GM12878 (cell line): ENCODE data around the gene PRCC. TPM values are rescaled to one million over a fixed set of nuclear protein-coding genes. Genes with fewer than 3 reads are reported as not detected.

Experiments used
- ATAC-seq: fragments of 200-7000 bp; cut with Tn5 transposase; 3 replicates; pipeline ENCODE4 v1.9.1; 2020; ENCODE audit warnings: mild to moderate bottlenecking, moderate library complexity
- BruUV-seq: library from RNA; stranded (reverse); fragments of 400-500 nt; replicated peaks from 2 replicates; lab custom pipeline; 2021; lab: Mats Ljungman, UMichigan
- CTCF ChIA-PET: fragments of 300-600 bp; sonication (Branson Sonifier 250); formaldehyde crosslinking; extraction: SDS; loops from one replicate; lab custom pipeline; 2021; ENCODE audit warnings: inconsistent platforms; lab: Yijun Ruan, JAX
- POLR2A ChIA-PET: fragments of 350-600 bp; formaldehyde crosslinking; extraction: SDS; loops from one replicate; lab custom pipeline; 2021; ENCODE audit warnings: inconsistent platforms; lab: Charles Lee
- RAD21 ChIA-PET: fragments of 300-600 bp; sonication (Branson Sonifier 250); formaldehyde crosslinking; loops from one replicate; lab custom pipeline; 2023; ENCODE audit warnings: antibody characterized with exemption; ENCODE audit not compliant: unreplicated experiment; lab: Charles Lee
- SMC1A ChIA-PET: fragments of 300-600 bp; sonication (Branson Sonifier 250); formaldehyde crosslinking; loops from one replicate; lab custom pipeline; 2023; ENCODE audit not compliant: unreplicated experiment, uncharacterized antibody; lab: Charles Lee
- DNase-seq: peaks from one replicate; pipeline ENCODE4 v3.0.0-alpha.2; 2011; ENCODE audit warnings: low read depth, low spot score
- FAIRE-seq: peaks from 3 replicates; lab custom pipeline; 2011; peaks lifted over from hg19 to GRCh38; lab: Jason Lieb, UNC
- H2AFZ ChIP-seq: 2 replicates; pipeline ENCODE4 v1.6.0; 2011; ENCODE audit warnings: low read depth, low read length, control low read depth; ENCODE audit not compliant: control insufficient read depth
- H3K27ac ChIP-seq: 2 replicates; pipeline ENCODE4 v1.5.1; 2011; ENCODE audit warnings: control low read depth; ENCODE audit not compliant: control insufficient read depth, insufficient read depth
- H3K27me3 ChIP-seq, 2 experiments: replicated peaks in 1 of 2; 2 replicates each; pipeline versions ENCODE4 v1.6.0 to v1.6.1; 2011; ENCODE audit warnings: low read length in 1 of 2; ENCODE audit not compliant: control insufficient read depth in 2 of 2, insufficient read depth in 2 of 2
- H3K36me3 ChIP-seq, 2 experiments: 2 replicates each; pipeline ENCODE4 v1.5.1; 2011; ENCODE audit warnings: low read length in 1 of 2; ENCODE audit not compliant: control insufficient read depth in 2 of 2, insufficient read depth in 2 of 2
- H3K4me1 ChIP-seq: 2 replicates; pipeline ENCODE4 v1.6.1; 2011; ENCODE audit warnings: mild to moderate bottlenecking, low read length, moderate library complexity, mixed read lengths; ENCODE audit not compliant: control insufficient read depth, insufficient read depth
- H3K4me2 ChIP-seq: 2 replicates; pipeline ENCODE4 v1.6.0; 2011; ENCODE audit warnings: control low read depth; ENCODE audit not compliant: control insufficient read depth, insufficient read depth
- H3K4me3 ChIP-seq: fragments of 200-600 bp; sonication (generic); 2 replicates; pipeline ENCODE4 v1.5.1; 2016
- H3K79me2 ChIP-seq: 2 replicates; pipeline ENCODE4 v1.6.0; 2011; ENCODE audit warnings: low read length; ENCODE audit not compliant: control insufficient read depth, insufficient read depth
- H3K9ac ChIP-seq: 2 replicates; pipeline ENCODE4 v1.8.0; 2011; ENCODE audit warnings: low read length, control low read depth, mixed read lengths; ENCODE audit not compliant: control insufficient read depth, insufficient read depth
- H3K9me3 ChIP-seq: replicated peaks from 3 replicates; pipeline ENCODE4 v1.5.1; 2011; ENCODE audit warnings: mild to moderate bottlenecking, low read length; ENCODE audit not compliant: control insufficient read depth, insufficient read depth
- H4K20me1 ChIP-seq: 2 replicates; pipeline ENCODE4 v1.6.0; 2011; ENCODE audit not compliant: control insufficient read depth, insufficient read depth
- CBFB ChIP-seq: IDR thresholded peaks from 2 replicates; pipeline ENCODE4 v1.6.1; 2016; ENCODE audit warnings: antibody characterized with exemption, low read depth
- RUNX3 ChIP-seq: IDR thresholded peaks from 2 replicates; pipeline ENCODE4 v1.6.1; 2012; ENCODE audit warnings: low read length, inconsistent platforms
- SPI1 ChIP-seq: IDR thresholded peaks from 2 replicates; pipeline ENCODE4 v1.6.1; 2011; ENCODE audit warnings: low read depth, mild to moderate bottlenecking, low read length, moderate library complexity, borderline replicate concordance; ENCODE audit not compliant: insufficient read depth
- TCF7 ChIP-seq: IDR thresholded peaks from 2 replicates; pipeline ENCODE4 v1.6.1; 2014; ENCODE audit warnings: antibody characterized with exemption, borderline replicate concordance
- WGBS: methylation state at CpG from one replicate; pipeline ENCODE4 v1.1.6; 2016; ENCODE audit warnings: low lambda C conversion rate; ENCODE audit not compliant: insufficient replicate concordance, insufficient coverage; ENCODE audit errors: missing lambda C conversion rate; 5-methylcytosine and 5-hydroxymethylcytosine counted together
- in situ Hi-C: fragments of 300-500 bp; cut with MboI; formaldehyde crosslinking; loops from 9 replicates; pipeline ENCODE4 v1.14.3; 2018; ENCODE audit warnings: mixed read lengths
- intact Hi-C: fragments of 100-400 bp; cut with micrococcal nuclease; formaldehyde crosslinking; loops from one replicate; pipeline ENCODE4 v1.14.2; 2022; ENCODE audit not compliant: unreplicated experiment
- polyA plus RNA-seq, 11 experiments: library from polyadenylated mRNA; depleted of rRNA in 4 of 11; unstranded in 6 of 11; stranded (reverse) in 5 of 11; fragments of >200 nt; fragmentation: Nextera tagmentation in 4 of 11; fragmentation: Illumina TruSeq in 1 of 11; extraction: Ambion mirVana in 4 of 11; extraction: Trizol in 1 of 11; gene quantifications; 1 replicate in 1 of 11; 2 replicates in 10 of 11; pipeline versions ENCODE4 v1.2.1 to v1.2.3, GENCODE V29; 2011 to 2016; ENCODE audit warnings: inconsistent platforms in 2 of 11, missing spikeins in 2 of 11, low read depth in 1 of 11
- total RNA-seq, 4 experiments: library from RNA; depleted of rRNA in 3 of 4; stranded (reverse); fragments of >200 nt in 3 of 4; fragmentation: Illumina TruSeq in 1 of 4; extraction: Trizol in 1 of 4; gene quantifications; 2 replicates each; pipeline versions ENCODE4 v1.2.1 to v1.2.3, GENCODE V29; 2013 to 2021
- TF ChIP-seq, protein P1 (sequence below): fragments of 450-650 bp; IDR thresholded peaks from 2 replicates; pipeline ENCODE4 v1.6.1; 2017; ENCODE audit warnings: low read depth, mild to moderate bottlenecking, moderate library complexity
- TF ChIP-seq, protein P2 (sequence below), 3 experiments: IDR thresholded peaks in 2 of 3; conservative IDR thresholded peaks in 1 of 3; 2 replicates each; pipeline ENCODE4 v1.5.1; 2011; ENCODE audit warnings: low read depth in 3 of 3, low read length in 3 of 3, mild to moderate bottlenecking in 3 of 3, control low read depth in 2 of 3, moderate library complexity in 2 of 3, inconsistent platforms in 1 of 3, mixed read lengths in 1 of 3; ENCODE audit not compliant: control insufficient read depth in 2 of 3, insufficient read depth in 1 of 3; ENCODE audit errors: extremely low read depth in 1 of 3

The PRCC gene
- total and polyA plus RNA-seq, 10 of the 15 experiments (the other 5 are each of a cell fraction or from before 2014, with no cell fraction given) = 23.8 to 132 (median 63.1) TPM

DNA sequence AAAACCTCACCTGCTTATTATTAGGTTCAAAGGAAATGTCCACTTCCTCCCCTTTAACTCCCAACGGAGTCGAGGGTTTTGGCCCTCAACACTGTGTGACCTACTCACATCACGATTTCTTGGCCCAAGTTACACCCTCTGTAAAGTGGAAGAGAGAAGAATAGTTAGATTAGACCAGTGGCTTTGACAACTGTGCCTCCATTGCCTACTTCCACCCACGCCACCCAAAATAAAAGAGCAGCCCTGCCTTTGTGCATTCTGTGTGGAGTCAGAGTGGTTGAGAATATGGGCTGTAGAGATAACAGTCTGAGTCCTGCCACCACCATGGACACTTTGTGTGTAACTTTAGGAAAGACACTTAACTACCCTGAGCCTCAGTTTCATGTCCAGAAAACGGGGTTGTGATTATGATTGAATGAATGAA, 11.8 kb upstream of the PRCC start:
- ChIA-PET SMC1A (interaction anchor here (1.2 to 2.9 kb wide), 2 partner anchors 11 to 29 kb away, joined by 3 to 16 read pairs; no protein-coding TSS in a partner anchor), CTCF (interaction anchor here (1.3 to 4.3 kb wide), 5 partner anchors 10 to 65 kb away, joined by 5 to 19 read pairs (median 14); partner anchors contain the start of gene PRCC), RAD21 (interaction anchor here (1.0 kb wide), 1 partner anchor 29 kb away, joined by 3 read pairs; no protein-coding TSS in a partner anchor)
- Histone ChIP-seq H3K9me3 (no peaks in the 10 kb centered on the region), H3K4me3 (no peak overlapping the region), H3K27me3 (no peaks in the 10 kb centered on the region), H3K27ac (no peak overlapping the region), H3K9ac (no peak overlapping the region)
- WGBS = 22% methylated on average over 5 of the region's 5 CpGs
- no TSS peak for BruUV-seq
- in situ Hi-C loops = no loop called here
- FAIRE-seq (no peak), DNase-seq (no peak)
- peak; percentile 48; the same call in 1 of the 2 replicates for TF ChIP-seq SPI1
- TF ChIP-seq, protein P1, sequence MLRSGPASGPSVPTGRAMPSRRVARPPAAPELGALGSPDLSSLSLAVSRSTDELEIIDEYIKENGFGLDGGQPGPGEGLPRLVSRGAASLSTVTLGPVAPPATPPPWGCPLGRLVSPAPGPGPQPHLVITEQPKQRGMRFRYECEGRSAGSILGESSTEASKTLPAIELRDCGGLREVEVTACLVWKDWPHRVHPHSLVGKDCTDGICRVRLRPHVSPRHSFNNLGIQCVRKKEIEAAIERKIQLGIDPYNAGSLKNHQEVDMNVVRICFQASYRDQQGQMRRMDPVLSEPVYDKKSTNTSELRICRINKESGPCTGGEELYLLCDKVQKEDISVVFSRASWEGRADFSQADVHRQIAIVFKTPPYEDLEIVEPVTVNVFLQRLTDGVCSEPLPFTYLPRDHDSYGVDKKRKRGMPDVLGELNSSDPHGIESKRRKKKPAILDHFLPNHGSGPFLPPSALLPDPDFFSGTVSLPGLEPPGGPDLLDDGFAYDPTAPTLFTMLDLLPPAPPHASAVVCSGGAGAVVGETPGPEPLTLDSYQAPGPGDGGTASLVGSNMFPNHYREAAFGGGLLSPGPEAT = no peak
- TF ChIP-seq, all 136 proteins: peak for 1
- Histone ChIP-seq H3K4me2 (no peak overlapping the region), H4K20me1 (no peaks in the 10 kb centered on the region), H3K4me1 (peaks cover 12% of the 10 kb centered on the region), H2AFZ (no peak overlapping the region), H3K36me3 (no peaks in the 10 kb centered on the region), H3K79me2 (peaks cover 26% of the 10 kb centered on the region)
- POLR2A ChIA-PET = interaction anchor here (2.3 kb wide), 1 partner anchor 29 kb away, joined by 9 read pairs; no protein-coding TSS in a partner anchor
- intact Hi-C loops = no loop called here
- no peak for ATAC-seq

DNA sequence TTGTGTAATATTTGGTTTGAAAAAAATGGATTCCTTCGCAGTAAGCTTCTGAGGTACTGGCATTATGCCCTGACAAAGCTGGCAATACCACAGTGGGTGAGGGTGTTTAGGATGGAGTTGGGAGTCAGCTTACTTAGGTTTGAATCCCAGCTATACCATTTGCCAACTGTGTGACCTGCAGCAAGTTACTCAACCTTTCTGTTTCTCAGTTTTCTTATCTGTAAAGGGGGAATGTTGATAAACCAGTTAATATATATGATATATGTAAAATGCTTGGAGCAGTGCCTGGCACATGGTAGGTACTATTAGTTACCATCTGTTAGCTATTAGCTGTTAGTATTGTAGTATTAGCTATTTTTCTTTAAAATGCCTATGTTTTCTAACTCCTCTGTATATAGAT, 11.0 kb upstream of the PRCC start:
- intact Hi-C loops (no loop called here), in situ Hi-C loops (no loop called here)
- Histone ChIP-seq H2AFZ (no peak overlapping the region), H3K4me2 (no peak overlapping the region), H3K36me3 (no peaks in the 10 kb centered on the region), H3K27me3 (no peaks in the 10 kb centered on the region), H3K27ac (no peak overlapping the region), H4K20me1 (no peaks in the 10 kb centered on the region), H3K9me3 (no peaks in the 10 kb centered on the region), H3K4me3 (no peak overlapping the region), H3K4me1 (peaks cover 12% of the 10 kb centered on the region), H3K9ac (no peak overlapping the region), H3K79me2 (peaks cover 17% of the 10 kb centered on the region)
- no peak for ATAC-seq
- no peak for DNase-seq
- ChIA-PET RAD21 (interaction anchor here (0.6 to 1.0 kb wide), 3 partner anchors 14 to 30 kb away, joined by 3 read pairs; partner anchors contain the start of gene METTL25B), CTCF (interaction anchor here (0.5 to 4.3 kb wide), 10 partner anchors 9 to 167 kb away, joined by 3 to 19 read pairs (median 5); partner anchors contain the start of gene PRCC), POLR2A (interaction anchor here (0.6 to 2.3 kb wide), 12 partner anchors 9 to 494 kb away, joined by 3 to 9 read pairs (median 4); partner anchors contain the start of genes ISG20L2, METTL25B and PRCC), SMC1A (interaction anchor here (0.6 to 2.9 kb wide), 6 partner anchors 9 to 30 kb away, joined by 3 to 16 read pairs (median 3); partner anchors contain the start of genes MRPL24 and PRCC)
- WGBS = 100% methylated on average over 1 of the region's 1 CpG
- no TSS peak for BruUV-seq
- no peak for TF ChIP-seq CBFB
- TF ChIP-seq TCF7 = no peak
- TF ChIP-seq, protein P2, sequence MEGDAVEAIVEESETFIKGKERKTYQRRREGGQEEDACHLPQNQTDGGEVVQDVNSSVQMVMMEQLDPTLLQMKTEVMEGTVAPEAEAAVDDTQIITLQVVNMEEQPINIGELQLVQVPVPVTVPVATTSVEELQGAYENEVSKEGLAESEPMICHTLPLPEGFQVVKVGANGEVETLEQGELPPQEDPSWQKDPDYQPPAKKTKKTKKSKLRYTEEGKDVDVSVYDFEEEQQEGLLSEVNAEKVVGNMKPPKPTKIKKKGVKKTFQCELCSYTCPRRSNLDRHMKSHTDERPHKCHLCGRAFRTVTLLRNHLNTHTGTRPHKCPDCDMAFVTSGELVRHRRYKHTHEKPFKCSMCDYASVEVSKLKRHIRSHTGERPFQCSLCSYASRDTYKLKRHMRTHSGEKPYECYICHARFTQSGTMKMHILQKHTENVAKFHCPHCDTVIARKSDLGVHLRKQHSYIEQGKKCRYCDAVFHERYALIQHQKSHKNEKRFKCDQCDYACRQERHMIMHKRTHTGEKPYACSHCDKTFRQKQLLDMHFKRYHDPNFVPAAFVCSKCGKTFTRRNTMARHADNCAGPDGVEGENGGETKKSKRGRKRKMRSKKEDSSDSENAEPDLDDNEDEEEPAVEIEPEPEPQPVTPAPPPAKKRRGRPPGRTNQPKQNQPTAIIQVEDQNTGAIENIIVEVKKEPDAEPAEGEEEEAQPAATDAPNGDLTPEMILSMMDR (IDR thresholded peaks at IDR 0.05 in 2 of 3, conservative IDR thresholded peaks at IDR 0.05 in 1 of 3; ENCODE audit: control insufficient read depth in 2 of 3, extremely low read depth in 1 of 3, insufficient read depth in 1 of 3, low read depth in 3 of 3, low read length in 3 of 3) = no peak
- TF ChIP-seq RUNX3 = no peak
- FAIRE-seq = no peak
